Karpas-422 (cell line): ENCODE results near the gene POLDIP3. TPM values are rescaled to one million over a fixed set of nuclear protein-coding genes. Genes with fewer than 3 reads are reported as not detected.
A peak's percentile ranks its signal among the peaks of the same experiment; 100 is the strongest.
"Not testable (repeated sequence)": the region's sequence is repeated elsewhere in the genome, so short reads cannot be mapped to it uniquely, and the experiment has no call there.

ENCODE experiments used
- DNase-seq: peaks from one replicate; pipeline ENCODE4 v3.0.0-alpha.2; 2015
- H2AFZ ChIP-seq: fragments of 200-600 bp; sonication (generic); 2 replicates; pipeline ENCODE4 v1.6.1; 2014; ENCODE audit warnings: antibody characterized with exemption, low read length, mixed read lengths
- H3K27ac ChIP-seq: fragments of 200-600 bp; sonication (generic); 2 replicates; pipeline ENCODE4 v1.5.1; 2014; ENCODE audit warnings: mild to moderate bottlenecking, low read length, moderate library complexity
- H3K27me3 ChIP-seq: fragments of 200-600 bp; sonication (generic); 2 replicates; pipeline ENCODE4 v1.6.1; 2014; ENCODE audit warnings: low read length, mixed read lengths
- H3K36me3 ChIP-seq: fragments of 200-600 bp; sonication (generic); 2 replicates; pipeline ENCODE4 v1.6.1; 2014; ENCODE audit warnings: low read length, mixed read lengths; ENCODE audit not compliant: insufficient read depth
- H3K4me1 ChIP-seq: fragments of 200-600 bp; sonication (generic); 2 replicates; pipeline ENCODE4 v1.6.1; 2014; ENCODE audit warnings: mild to moderate bottlenecking, low read length, mixed read lengths
- H3K4me2 ChIP-seq: fragments of 200-600 bp; sonication (generic); 2 replicates; pipeline ENCODE4 v1.6.1; 2014; ENCODE audit warnings: low read length, low read depth, mild to moderate bottlenecking; ENCODE audit not compliant: poor library complexity, severe bottlenecking
- H3K4me3 ChIP-seq: fragments of 200-600 bp; sonication (generic); 2 replicates; pipeline ENCODE4 v1.5.1; 2014; ENCODE audit warnings: mild to moderate bottlenecking, antibody characterized with exemption, low read length, mixed read lengths
- H3K79me2 ChIP-seq: fragments of 200-600 bp; sonication (generic); 2 replicates; pipeline ENCODE4 v1.6.1; 2014; ENCODE audit warnings: mild to moderate bottlenecking, low read length, mixed read lengths
- H3K9ac ChIP-seq: fragments of 200-600 bp; sonication (generic); 2 replicates; pipeline ENCODE4 v1.6.0; 2014; ENCODE audit warnings: low read length
- H3K9me2 ChIP-seq: fragments of 200-600 bp; sonication (generic), shearing (Covaris generic); replicated peaks from 2 replicates; pipeline ENCODE4 v1.6.0; 2014; ENCODE audit warnings: mild to moderate bottlenecking, low read length, moderate library complexity; ENCODE audit not compliant: insufficient read depth
- H3K9me3 ChIP-seq: fragments of 300-700, 200-600 bp; sonication (generic); 2 replicates; pipeline ENCODE4 v1.6.1; 2014; ENCODE audit warnings: low read length, mixed read lengths
- H4K20me1 ChIP-seq: fragments of 200-600 bp; sonication (generic); 2 replicates; pipeline ENCODE4 v1.6.1; 2014; ENCODE audit warnings: mild to moderate bottlenecking, antibody characterized with exemption, low read length, low read depth; ENCODE audit not compliant: insufficient read depth
- total RNA-seq: library from RNA; depleted of rRNA; stranded (reverse); fragments of >200 nt; shearing (Covaris generic); gene quantifications from 2 replicates; pipeline ENCODE4 v1.2.3, GENCODE V29; 2014; ENCODE audit warnings: low replicate concordance

Gene POLDIP3
- total RNA-seq, 1 experiment from 2014 or later: 28.7 TPM

DNA sequence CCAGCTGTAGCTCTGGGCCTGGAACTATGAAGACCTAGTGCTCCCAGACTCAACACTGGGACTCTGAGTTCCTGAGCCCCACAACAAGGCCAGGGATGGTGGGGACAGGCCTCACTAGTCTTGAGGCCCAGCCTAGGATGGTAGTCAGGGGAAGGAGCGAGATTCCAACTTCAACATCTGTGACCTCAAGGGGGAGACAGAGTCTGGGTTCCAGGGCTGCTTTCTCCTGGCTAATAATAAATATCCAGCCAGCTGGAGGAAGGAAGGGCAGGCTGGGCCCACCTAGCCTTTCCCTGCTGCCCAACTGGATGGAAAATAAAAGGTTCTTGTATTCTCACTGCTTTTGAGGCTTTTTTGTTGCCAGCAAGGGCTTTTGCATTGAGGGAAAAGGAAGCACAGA lies 40.6 kb downstream of the POLDIP3 start:
- H3K4me2 ChIP-seq, H3K79me2 ChIP-seq, H3K36me3 ChIP-seq, H3K27me3 ChIP-seq, H3K9me2 ChIP-seq, H3K9ac ChIP-seq, H3K27ac ChIP-seq, H3K9me3 ChIP-seq, H2AFZ ChIP-seq, H3K4me1 ChIP-seq, DNase-seq, H4K20me1 ChIP-seq, H3K4me3 ChIP-seq: not testable (repeated sequence)

DNA sequence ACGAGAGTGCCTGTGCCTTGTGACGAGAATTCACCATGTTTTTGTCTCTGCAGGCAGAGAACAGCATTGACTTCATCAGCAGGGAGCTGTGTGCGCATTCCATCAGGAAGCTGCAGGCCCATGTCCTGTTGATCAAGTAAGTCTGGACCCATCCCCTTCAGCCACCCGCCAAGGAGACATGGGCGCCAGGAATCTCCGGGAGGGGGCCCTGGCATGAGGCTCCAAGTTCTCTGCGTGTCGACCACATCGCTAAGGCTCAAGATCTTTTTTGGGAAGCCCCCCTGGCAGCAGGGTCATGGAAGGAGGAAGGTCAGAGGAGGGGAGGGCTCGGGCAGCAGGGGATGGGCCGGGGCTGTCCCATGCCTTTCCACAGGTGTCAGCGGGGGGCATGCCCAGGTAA lies 43.6 kb downstream of the POLDIP3 start:
- H3K4me1 ChIP-seq, DNase-seq, H3K27ac ChIP-seq, H3K9me3 ChIP-seq, H3K4me2 ChIP-seq, H3K27me3 ChIP-seq, H2AFZ ChIP-seq, H3K9ac ChIP-seq, H3K36me3 ChIP-seq, H3K4me3 ChIP-seq, H4K20me1 ChIP-seq, H3K9me2 ChIP-seq, H3K79me2 ChIP-seq: not testable (repeated sequence)

DNA sequence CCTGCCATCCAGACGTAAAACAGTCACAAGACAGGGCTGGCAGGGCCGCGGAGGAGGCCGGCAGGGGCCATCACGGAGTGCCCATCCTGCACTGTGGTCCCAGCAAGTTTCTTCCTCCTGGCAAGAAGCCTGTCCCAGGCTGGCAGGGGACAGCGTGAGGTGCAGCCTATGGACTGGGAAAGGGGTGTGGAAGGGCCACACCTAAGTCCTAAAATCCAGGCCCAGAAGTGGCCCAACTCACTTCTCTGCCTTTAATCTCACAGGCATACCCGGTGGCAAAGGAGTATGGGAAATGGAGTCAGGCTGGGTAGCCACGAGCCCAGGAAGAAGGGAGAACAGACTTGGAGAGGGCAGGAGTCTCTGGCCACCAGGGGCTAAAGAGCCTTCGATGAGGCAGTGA lies 44.1 kb downstream of the POLDIP3 start:
- not testable (repeated sequence) for H3K4me2 ChIP-seq, H3K27ac ChIP-seq, H3K36me3 ChIP-seq, H3K9ac ChIP-seq, DNase-seq, H3K9me2 ChIP-seq, H3K4me1 ChIP-seq, H3K79me2 ChIP-seq, H2AFZ ChIP-seq, H3K9me3 ChIP-seq, H3K4me3 ChIP-seq, H4K20me1 ChIP-seq, H3K27me3 ChIP-seq

DNA sequence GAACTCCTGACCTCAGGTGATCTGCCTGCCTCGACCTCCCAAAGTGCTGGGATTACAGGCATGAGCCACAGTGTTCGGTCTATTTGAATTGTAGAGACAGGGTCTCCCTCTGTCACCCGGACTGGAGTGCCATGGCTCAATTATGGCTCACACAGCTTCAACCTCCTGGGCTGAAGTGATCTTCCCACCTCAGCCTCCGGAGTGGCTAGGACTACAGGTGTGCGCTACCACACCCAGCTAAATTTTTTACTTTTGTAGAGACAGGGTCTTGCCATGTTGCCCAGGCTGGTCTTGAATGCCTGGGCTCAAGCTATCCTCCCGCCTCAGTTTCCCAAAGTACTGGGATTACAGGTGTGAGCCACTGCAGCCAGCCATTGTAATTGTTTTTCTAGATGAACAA lies 46.7 kb downstream of the POLDIP3 start:
- not testable (repeated sequence) for H3K4me2 ChIP-seq, H2AFZ ChIP-seq, H3K4me1 ChIP-seq, H3K27me3 ChIP-seq, H3K9me2 ChIP-seq, H3K27ac ChIP-seq, H3K9ac ChIP-seq, H4K20me1 ChIP-seq, H3K36me3 ChIP-seq, H3K4me3 ChIP-seq, H3K9me3 ChIP-seq, H3K79me2 ChIP-seq
- DNase-seq: peak; percentile 56

DNA sequence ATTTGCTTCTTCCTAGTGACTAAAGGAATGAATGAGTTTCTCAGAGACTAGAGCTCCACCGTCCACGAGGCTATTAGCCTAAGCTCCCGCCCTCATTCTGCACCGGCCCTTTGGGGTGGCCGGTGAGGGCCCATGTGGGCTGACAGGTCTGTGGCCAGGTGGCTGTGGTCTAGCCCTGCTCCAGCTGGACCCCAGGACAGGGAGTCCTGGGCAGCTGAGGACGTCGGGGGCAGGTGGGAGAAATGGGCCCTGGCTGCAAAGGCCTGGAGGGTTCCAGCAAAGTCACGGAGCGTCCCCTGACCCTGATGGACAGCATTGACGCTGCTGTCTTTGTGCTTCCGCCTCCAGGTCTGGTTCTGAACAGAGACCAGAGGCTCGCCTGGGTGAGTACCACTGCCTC lies 48.7 kb downstream of the POLDIP3 start:
- H3K9me3 ChIP-seq: no peaks in the 10 kb centered on the region
- H3K9me2 ChIP-seq: no peaks in the 10 kb centered on the region
- no peaks in the 10 kb centered on the region for H3K36me3 ChIP-seq
- no peak overlapping the region for H2AFZ ChIP-seq
- H3K27me3 ChIP-seq: no peaks in the 10 kb centered on the region
- no peak overlapping the region for H3K4me2 ChIP-seq
- H4K20me1 ChIP-seq: no peaks in the 10 kb centered on the region; the same call in 1 of the 2 replicates
- no peaks in the 10 kb centered on the region for H3K79me2 ChIP-seq
- no peak for DNase-seq
- peaks cover 13% of the 10 kb centered on the region for H3K4me1 ChIP-seq
- H3K4me3 ChIP-seq: no peak overlapping the region
- no peak overlapping the region for H3K27ac ChIP-seq
- H3K9ac ChIP-seq: no peak overlapping the region

DNA sequence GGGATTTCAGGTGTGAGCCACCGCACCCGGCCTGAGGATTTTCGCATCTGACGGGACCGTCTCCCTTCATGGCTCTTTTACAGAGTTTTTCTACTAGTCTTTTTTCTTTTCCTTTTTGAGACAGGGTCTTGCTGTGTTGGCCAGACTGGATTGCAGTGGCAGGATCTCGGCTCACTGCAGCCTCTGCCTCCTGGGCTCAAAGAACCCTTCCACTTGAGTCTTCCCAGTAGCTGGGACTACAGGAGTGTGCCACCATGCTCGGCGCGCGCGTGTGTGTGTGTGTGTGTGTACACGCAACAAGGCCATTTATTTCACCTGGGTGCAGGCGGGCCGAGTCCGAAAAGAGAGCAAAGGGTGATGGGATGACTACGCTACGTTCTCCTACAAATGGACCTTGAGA lies 50.0 kb downstream of the POLDIP3 start:
- DNase-seq: no peak
- Histone ChIP-seq H3K36me3 (no peaks in the 10 kb centered on the region), H4K20me1 (no peaks in the 10 kb centered on the region; the same call in 1 of the 2 replicates), H3K79me2 (no peaks in the 10 kb centered on the region), H3K4me1 (peaks cover 13% of the 10 kb centered on the region), H3K9me2 (no peaks in the 10 kb centered on the region), H3K9me3 (no peaks in the 10 kb centered on the region), H2AFZ (no peak overlapping the region), H3K4me3 (no peak overlapping the region), H3K27ac (no peak overlapping the region), H3K4me2 (no peak overlapping the region), H3K27me3 (no peaks in the 10 kb centered on the region), H3K9ac (no peak overlapping the region)

DNA sequence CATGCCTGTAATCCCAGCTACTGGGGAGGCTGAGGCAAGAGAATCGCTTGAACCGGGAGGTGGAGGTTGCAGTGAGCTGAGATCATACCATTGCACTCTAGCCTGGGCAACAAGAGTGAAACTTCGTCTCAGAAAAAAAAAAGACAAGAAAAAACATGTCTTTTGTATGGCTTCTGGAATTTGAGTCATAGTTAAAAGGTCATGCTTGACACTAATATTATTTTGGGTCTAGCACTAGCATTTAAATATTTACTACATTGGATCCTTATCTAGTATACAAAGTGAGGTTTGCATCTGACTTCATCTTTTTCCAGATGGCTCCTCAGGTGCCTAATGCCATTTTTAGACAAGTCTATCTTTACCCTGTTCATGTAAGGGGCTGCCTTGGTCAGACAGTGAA lies 50.7 kb downstream of the POLDIP3 start:
- not testable (repeated sequence) for H3K36me3 ChIP-seq, H2AFZ ChIP-seq, H3K4me2 ChIP-seq, H3K27me3 ChIP-seq, DNase-seq, H3K79me2 ChIP-seq, H3K4me3 ChIP-seq, H4K20me1 ChIP-seq, H3K27ac ChIP-seq, H3K9ac ChIP-seq, H3K9me2 ChIP-seq, H3K9me3 ChIP-seq
- peaks cover 13% of the 10 kb centered on the region for H3K4me1 ChIP-seq

DNA sequence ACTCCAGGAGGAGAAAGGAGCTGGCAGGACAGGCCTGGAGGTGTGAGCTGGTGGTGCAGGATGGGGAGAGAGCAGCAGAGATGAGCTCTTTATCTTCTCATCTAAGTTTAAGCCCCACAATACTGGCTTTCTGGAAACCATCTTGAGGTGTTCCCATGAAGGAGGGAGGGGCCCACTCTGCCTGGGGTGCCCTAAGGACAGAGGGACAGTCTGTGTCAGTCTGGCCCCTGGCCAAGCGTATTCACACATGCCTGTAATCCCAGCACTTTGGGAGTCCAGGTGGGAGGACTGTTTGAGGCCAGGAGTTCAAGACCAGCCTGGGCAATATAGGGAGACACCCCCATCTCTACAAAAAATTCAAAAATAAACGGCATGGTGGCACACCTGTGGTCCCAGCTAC lies 52.0 kb downstream of the POLDIP3 start:
- Histone ChIP-seq H3K9me2 (no peaks in the 10 kb centered on the region), H3K79me2 (no peaks in the 10 kb centered on the region), H3K4me1 (peaks cover 13% of the 10 kb centered on the region), H3K27ac (no peak overlapping the region), H3K36me3 (no peaks in the 10 kb centered on the region), H3K9ac (peak overlapping the region; percentile 24; the same call in 1 of the 2 replicates), H3K27me3 (no peaks in the 10 kb centered on the region), H4K20me1 (no peaks in the 10 kb centered on the region; the same call in 1 of the 2 replicates), H3K9me3 (no peaks in the 10 kb centered on the region), H3K4me2 (peak overlapping the region; percentile 5), H2AFZ (0 out of 2 replicates have a peak overlapping the region, but pooled peaks have one; percentile 50), H3K4me3 (no peak overlapping the region)
- DNase-seq: no peak

DNA sequence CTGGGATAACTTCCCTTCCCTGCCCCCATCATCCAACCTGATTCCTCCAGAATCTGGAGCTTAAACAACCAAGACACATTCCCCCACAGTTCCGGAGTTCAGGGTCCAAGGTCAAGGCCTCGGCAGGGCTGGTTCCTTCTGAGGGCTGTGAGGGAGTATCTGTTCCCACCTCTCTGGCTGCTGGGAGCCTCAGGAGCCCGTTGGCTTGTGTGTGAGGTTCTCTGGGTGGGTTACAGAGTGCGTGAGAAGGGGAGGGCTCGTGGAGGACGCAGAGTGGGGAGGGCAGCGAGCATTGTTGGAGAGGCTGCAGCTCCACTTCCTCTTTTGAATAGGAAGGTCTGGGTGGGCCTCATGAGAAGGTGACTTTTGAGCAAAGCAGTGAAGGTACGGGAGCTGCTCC lies 52.4 kb downstream of the POLDIP3 start:
- Histone ChIP-seq H3K4me3 (no peak overlapping the region), H4K20me1 (no peaks in the 10 kb centered on the region; the same call in 1 of the 2 replicates), H3K9me2 (no peaks in the 10 kb centered on the region), H3K36me3 (no peaks in the 10 kb centered on the region), H3K27ac (no peak overlapping the region), H3K27me3 (no peaks in the 10 kb centered on the region), H3K9ac (peak overlapping the region; percentile 24; the same call in 1 of the 2 replicates), H3K79me2 (no peaks in the 10 kb centered on the region), H3K4me1 (peaks cover 13% of the 10 kb centered on the region), H3K4me2 (peak overlapping the region; percentile 5), H2AFZ (0 out of 2 replicates have a peak overlapping the region, but pooled peaks have one; percentile 50), H3K9me3 (no peaks in the 10 kb centered on the region)
- peak; percentile 70 for DNase-seq
